GM21423 (cell line): Measurements from ENCODE around the gene TMEM140.
"Not testable (repeated sequence)": the region's sequence is repeated elsewhere in the genome, so short reads cannot be mapped to it uniquely, and the experiment has no call there.

Experiments
- ATAC-seq: cut with Tn5 transposase; IDR thresholded peaks from one replicate; pipeline ENCODE4 v1.9.1; 2021; ENCODE audit warnings: mild to moderate bottlenecking, moderate library complexity; ENCODE audit not compliant: unreplicated experiment

TMEM140 gene

DNA sequence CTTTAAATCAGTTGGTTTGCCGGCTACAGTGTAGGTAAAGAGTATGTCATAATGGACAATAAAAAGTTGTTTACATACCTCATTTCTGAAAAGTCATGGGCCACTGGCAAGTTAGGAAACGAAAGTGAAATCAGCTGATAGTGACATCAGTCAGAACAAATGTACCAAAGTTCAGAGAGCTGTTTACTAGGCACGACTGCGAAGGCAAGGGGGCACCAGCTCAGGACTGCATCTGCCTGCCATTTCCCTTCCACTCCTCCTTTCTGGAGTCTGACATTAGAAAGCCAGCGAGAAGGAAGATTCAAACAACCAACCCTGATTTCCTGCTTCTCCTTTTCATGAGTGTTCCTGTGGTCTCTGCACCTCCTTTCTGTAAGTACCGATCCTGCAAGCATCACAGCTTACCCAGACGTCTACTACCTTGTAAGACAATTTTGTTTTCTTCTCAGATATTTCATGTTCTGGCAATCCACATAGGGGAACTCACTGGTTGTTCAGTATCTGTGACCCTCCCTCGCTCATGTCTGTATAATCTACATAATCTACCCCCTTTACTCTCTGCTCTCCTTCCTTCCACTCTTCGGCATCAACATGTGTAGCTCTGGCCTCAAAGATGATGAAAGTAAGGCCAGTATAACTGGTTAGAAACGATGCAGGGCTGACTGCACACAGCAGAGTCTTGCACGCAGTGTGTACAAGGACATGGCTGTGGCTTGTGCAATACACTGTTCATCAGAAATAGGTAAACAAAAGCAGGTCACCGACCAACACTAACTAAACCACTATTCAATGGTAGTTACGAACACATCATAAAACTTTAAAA is at the start of gene TMEM140:
TMEM140 (plus strand) TSS at position 174 of the 823 bp plus-strand sequence. CDS start 16,370 bp downstream, outside the sequence.
- ATAC-seq, result peak; percentile 67

DNA sequence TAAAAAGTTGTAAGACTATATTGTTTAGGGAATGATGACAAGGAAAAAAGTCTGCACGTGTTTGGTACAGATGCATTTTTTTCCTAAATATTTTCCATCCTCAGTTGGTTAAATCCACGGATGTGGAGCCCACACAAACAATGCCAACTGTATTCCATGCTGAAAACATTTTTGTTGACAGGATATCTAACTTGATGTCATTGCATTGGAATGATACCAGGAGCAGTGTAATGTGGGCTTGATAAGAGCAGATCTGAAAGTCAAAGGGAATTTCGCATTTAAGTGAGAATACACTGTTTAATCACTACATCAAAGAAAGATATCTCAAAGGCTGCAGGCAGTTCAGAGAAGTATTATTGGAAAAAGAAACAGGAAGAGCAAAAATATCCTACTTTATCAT is 49.5 kb upstream of the TMEM140 start:
- ATAC-seq, result no peak

DNA sequence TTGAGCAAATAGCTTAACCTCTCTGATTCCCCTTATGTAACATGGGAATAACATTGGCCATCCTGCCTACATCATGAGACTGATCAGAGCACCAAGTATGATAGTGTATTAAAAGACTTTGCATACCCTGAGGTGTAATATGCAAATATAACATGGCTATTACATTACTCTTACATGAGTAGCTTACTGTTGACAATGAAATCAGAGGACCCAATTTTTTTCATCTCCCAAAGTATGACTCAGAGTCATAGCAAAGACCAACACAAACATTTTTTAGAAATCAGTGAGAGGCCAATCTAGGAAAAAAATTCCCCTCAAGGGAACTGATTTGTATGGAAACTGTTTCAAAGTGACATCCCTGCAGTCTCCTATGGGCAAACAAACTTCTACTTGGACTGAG is 47.0 kb upstream of the TMEM140 start:
- ATAC-seq, result no peak

DNA sequence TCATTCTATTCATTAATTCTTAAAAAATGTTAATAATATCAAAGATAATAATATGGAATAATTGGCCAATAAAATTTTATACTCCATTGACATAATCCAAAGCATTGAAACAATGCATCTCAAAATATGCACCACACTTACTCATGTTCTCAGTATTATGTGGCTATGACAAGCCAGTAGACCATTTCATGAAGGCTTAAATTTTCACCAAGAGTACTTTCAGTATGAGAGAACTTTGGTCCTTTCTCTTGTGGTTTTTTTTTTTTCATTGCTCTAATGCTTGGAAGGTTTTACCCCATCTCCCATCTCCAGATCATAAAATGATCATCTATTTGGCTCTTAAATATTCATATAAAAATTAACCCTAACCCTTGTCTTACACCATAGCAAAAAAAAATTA is 45.5 kb upstream of the TMEM140 start:
- peak; percentile 98 for ATAC-seq

DNA sequence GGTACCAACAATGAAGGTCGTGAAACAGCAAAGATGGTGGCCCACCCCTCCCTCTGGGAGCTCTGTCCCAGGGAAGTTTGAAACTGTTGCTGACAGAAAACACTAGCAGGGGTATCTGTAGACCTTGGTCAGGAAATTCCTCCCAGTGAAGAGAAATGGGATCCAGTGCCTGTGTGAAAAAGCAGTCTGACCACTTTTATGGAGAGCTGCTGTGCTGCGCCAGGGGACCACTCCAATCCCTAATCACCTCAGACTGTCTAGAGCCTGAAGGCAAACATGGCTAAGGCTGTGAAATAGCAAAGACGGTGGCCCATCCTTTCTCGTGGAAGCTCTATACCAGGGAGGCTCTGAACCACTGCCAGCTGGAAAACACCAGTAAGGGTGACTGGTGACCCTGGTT is 38.3 kb upstream of the TMEM140 start:
- ATAC-seq, result no peak

DNA sequence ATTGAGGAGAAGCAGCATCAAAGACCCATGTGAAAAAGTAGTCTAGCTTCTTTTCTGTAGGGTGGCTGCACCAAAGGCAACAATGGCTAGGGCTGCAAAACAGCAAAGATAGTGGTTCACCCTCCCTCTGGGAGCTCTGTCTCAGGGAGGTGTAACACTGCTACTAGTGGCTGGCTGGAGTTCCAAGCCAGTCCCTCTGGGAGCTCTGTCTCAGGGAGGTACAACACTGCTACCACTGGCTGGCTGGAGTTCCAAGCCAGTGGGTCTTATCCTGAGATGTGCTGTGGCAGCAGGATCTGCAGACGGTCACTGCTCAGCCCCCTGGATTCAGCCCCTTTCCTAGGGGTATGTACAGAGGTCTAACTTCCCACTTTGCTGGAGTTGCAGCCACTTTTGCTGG is 37.9 kb upstream of the TMEM140 start:
- ATAC-seq, result no peak

DNA sequence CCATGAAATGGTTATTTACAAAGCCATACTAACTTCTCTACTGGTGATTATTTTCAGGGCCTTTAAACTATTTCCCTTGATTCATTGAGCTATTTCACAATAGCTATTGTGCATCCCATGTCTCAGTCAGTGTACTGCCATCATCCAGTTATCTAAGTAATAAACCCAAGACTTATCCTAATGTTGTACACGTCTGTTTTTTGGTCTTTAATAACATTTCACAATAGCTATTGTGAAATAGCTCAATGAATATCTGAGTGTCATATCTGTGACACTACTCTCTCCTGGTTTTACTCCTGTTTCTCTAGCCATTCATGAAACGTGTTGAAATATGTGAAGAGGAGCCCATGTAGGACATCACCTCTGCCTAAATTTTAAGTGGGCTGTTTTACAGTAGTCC is 36.5 kb upstream of the TMEM140 start:
- ATAC-seq, result no peak

DNA sequence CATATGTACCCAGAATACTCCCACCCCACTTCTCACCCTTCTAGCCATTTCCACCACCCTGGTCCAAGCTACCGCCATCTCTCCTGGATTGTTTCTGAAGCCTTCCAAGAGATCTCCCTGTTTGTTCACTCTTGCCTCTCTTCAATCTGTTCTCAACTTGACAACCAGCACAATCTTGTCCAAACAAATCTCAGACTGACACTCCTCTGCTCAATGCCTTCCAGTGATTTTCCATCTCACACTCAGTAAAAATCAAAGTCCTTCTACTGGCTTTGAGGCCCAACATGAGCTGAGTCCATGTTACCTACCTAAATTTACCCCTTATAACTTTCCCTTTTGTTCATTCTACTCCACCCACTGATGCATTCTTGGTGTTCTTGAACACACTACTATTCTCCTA is 33.2 kb upstream of the TMEM140 start:
- no peak for ATAC-seq

DNA sequence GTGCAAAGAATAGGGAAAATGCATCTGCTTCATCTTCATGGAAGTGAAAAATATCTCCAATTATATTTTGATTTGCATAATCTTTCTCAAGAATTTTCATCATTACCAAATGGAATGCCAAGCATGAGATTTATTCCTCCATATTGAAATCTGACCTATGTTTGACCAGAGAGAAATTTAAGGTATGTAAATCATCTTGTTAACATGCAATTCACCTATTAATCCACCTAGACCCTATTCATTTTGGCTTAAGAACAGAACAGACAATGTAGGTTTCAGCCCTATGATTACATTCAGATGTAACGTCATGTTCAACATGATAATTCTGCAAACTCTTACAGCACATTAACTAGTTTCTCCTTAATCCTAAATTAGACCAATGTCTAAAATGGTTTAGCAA is 30.8 kb upstream of the TMEM140 start:
- ATAC-seq, result no peak

DNA sequence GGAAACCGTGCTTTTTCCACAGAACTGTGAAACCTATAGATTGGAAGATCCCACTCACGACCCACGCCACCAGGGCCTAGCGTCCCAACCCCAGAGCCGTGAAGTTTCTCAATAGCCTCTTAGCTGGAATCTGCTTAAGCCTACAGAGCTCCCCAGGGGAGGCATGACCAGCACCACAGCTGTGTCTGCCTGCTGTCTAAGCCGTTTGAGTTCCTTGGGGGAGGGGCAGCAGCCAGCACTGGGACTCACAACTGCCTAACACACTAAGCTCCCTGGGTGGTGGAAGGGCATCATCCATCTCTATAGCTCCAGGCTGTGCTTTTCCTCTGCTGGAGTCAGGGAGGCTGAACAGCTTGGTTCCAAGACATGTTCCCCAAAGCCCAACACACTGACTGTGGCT is 26.0 kb upstream of the TMEM140 start:
- no peak for ATAC-seq

DNA sequence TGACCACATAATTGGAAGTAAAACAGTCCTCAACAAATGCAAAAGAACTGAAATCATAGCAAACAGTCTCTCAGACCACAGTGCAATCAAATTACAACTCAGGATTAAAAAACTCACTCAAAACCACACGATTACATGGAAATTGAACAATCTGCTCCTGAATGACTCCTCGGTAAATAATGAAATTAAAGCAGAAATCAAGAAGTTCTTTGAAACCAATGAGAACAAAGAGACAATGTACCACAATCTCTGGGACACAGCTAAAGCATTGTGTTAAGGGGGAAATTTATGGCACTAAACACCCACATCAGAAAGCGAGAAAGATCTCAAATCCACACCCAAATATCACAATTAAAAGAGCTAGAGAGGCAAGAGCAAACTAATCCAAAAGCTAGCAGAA is 23.2 kb upstream of the TMEM140 start:
- ATAC-seq, result not testable (repeated sequence)

DNA sequence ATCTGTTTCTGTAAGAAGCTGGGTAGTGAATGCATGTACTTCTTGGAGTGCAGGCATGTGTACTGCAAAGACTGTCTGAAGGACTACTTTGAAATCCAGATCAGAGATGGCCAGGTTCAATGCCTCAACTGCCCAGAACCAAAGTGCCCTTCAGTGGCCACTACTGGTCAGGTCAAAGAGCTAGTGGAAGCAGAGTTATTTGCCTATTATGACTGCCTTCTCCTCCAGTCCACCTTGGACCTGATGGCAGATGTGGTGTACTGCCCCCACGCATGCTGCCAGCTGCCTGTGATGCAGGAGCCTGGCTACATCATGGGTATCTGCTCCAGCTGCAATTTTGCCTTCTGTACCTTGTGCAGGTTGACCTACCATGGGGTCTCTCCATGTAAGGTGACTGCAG is 18.9 kb upstream of the TMEM140 start:
- ATAC-seq, result no peak

DNA sequence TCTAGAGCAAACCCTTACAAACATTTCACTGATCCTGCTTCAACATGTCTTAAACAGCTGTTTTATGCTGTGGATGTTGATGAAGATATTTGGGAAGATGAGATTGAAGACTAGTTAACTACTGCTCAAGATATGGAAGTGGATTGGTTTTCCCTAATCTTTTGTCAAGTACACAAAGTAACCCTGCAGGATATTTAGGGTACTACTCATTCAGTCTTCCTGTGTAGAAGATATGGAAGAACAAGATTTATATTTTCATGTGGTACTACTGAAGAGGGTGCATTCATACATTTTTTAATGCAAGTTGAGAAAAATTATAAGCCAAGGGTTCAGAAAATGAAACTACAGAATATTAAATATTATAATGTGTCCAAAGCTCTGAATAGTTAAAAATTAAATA is 18.3 kb upstream of the TMEM140 start:
- ATAC-seq, result no peak

DNA sequence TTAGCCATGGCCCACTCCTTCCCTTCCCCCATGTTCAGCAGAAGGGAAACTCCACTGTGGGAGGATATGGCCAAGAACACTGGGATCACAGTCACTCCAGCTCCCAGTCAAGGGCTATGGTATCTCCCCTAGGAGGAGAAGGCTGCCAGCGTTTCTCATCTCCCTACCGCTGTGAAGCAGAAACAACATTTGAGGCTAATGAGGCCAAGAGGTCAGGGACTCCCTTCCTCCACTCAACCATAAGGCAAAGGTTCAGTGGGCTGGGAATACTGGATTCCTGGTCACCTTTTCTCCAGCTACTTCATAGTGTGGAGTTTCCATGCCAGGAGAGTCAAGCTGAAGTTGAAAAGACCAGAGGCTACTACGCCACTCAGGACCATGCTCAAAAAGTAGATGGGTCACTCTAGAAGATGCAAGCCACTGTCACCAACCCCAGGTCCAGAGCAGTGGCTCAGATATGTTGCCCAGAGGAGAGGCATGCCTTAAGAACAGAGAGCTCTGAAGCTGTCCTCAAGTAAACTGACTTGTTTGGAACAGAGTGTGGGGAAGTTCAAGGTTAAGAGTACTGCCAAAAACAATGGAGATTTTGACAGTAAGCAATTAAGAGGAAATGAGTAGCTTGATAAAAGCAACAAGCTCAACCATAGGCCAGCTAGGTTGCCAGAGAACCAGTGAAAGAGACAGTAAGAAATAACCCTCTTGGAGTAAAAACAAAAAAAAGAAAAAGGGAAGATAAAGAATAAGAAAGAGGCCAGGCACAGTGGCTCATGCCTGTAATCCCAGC is 3.8 kb upstream of the TMEM140 start:
- ATAC-seq, result no peak

DNA sequence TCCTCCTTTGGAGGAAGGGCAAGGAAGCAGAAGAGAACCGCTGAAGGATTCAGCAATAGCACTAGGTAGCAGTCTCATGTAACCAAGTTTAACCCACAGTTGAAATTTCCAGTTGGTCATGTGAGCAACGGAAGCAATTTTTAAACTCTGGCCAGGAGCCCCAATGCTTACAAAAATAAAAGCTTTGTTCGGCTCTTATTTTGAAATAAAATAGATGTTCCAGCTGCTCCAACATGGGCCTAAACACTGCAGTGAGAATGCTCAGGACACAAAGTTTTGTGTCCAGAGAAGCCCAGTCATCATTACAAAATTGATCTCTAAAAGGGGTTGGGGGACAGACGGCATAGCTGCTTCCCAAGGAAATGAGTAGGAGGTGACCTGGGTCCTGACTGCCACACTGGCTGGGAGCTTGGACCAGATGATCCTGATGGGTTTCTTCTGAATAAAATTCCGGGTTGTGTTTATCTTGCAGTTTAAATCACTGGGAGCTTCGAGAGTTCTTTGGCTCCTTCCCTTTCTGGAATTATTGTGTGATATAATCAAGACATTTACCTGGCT is 452 bp upstream of the TMEM140 start:
- no peak for ATAC-seq

DNA sequence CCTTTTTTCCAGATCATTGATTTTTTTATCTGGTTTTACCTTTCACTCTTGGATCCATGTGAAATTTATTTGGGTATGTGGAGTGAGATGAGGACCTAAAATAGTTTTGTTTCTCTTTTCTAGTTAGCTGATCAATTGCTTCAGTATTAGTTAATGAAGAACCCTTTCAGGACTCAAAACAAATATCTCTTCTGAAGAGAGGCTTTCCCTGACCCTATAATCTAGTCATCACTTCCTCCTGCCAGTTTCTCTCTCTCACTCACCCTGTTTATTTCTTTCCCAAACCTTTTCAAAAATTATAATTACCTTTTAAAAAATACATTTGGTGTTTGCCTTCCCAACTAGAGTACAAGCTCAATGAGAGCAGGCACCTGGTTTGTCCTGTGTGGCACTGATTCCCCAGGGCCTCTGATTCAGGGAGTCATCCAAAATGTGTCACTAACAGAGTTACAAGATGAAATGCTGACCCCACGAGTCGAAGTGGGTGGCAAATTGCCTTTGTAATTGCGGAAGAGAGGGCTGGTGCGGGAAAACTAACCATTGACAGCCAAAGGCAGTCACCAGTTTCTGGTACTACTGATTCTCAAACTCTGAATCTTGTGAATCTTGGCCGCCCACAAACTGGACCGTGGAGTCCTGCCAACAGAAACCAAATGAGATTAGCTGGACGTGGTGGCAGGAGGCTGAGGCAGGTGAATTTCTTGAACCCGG is 2.4 kb downstream of the TMEM140 start:
- ATAC-seq, result no peak

DNA sequence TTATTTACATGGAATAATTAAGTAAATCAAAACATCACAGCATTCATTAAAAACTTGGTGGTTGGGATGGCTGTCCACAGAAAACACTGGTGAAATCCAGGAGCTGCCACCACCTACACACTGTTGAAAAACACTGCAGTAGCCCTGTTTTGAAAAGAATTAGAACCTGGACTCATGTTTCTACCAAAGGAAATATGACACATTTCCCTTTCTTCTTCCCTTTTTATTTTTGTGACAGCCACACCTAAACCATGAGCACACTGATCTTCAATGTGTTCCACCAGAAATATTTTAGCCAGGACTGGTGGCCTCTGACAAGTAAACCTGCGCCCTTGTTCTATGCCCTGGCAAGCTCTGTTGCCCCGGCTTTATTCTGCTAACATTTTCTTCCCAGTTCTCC is 3.3 kb downstream of the TMEM140 start:
- ATAC-seq, result no peak

DNA sequence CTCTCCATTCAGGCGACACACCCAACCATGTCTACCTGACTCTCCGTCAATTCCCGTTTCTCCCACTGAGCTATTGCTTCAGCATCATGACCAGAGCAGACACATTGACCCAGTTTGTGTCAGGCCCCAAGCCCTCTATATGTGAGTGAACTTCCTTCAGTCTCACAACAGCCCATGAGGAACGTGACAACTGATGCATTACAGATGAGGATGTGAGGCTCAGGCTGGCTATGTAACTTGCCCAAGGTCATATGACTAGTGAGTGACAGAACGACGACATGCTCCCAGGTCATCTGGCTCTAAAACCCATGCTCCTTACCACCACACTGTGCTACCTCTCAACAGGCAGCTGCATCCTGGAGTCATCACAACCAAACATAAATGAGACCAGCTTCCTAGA is 3.7 kb downstream of the TMEM140 start:
- peak; percentile 25 for ATAC-seq

DNA sequence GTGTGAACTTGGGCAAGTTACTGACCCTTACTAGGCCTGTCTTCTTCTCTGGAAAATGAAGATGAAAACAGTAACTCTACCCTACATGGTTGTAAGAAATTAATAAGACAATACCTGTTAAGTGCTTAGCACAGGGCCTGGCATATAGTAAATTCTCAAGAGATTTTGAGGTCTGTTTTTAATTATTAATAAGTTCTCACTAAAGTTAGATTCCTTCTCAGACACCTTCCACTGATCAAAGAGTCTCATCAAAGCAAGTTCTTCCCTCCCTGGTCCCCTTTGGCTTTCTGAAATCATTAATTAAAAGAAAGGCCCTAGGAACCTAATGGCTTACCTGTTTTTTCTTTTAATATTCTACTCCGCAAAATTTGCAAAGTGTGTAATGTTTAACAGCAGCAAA is 4.6 kb downstream of the TMEM140 start:
- no peak for ATAC-seq

DNA sequence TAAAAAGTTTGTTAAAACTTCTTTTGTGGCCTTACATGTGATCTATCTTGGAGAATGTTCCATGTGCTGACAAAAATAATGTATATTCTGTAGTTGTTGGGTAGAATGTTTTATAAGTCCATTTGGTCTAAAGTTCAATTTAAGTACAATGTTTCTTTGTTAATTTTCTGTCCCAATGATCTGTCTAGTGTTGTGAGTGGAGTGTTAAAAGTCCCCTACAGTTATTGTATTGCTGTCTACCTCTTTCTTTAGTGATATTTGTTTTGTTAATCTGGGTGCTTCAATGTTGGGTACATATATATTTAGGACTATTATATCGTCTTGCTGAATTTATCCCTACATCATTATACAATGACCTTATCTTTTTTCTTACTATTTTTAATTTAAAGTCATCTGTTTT is 6.9 kb downstream of the TMEM140 start:
- ATAC-seq, result no peak

DNA sequence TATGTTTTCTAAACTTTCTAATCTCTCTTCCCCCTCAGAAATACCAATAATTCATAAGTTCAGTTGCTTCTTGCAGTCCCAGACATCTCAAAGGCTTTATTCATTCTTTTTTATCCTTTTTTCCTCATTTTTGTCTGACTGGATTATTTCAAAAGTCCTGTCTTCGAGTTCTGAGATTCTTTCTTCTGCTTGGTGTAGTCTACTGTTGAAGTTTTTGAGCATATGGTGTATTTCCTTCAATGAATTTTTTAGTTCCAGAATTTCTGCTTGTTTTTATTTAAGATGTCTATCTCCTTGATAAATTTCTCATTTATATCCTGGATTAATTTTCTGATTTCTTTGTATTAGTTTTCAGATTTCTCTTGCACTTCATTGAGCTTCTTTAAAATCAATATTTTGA is 8.4 kb downstream of the TMEM140 start:
- ATAC-seq, result no peak
